ENCODE data around the gene RAX2. TPM values are rescaled to one million over a fixed set of nuclear protein-coding genes. Genes with fewer than 3 reads are reported as not detected.

Gene RAX2
- polyA plus RNA-seq, 1 experiment, result not detected

GRCh38 chr19:3778104-3778867, 6.3 kb upstream of the RAX2 start:
- no peak for TF ChIP-seq CTCF (IDR thresholded peaks at IDR 0.05; ENCODE audit: insufficient read depth, low read depth, low read length)
- DNase-seq (ENCODE audit: low read depth), result no peak
- no peak overlapping the region for H3K4me3 ChIP-seq (ENCODE audit: low read depth, low read length)
- ChIA-PET POLR2A (no interaction called here), CTCF (no interaction called here)
- no peaks in the 10 kb centered on the region for H3K36me3 ChIP-seq (ENCODE audit: control insufficient read depth, insufficient read depth, low read length)
- H3K27me3 ChIP-seq (ENCODE audit: control insufficient read depth, insufficient read depth, low read length), result no peaks in the 10 kb centered on the region; the same call in 1 of the 2 replicates

GRCh38 chr19:3776479-3777040, 4.5 kb upstream of the RAX2 start:
- DNase-seq (ENCODE audit: low read depth), result no peak
- ChIA-PET CTCF (no interaction called here), POLR2A (no interaction called here)

GRCh38 chr19:3775831-3776230, 3.8 kb upstream of the RAX2 start:
- H3K4me3 ChIP-seq (ENCODE audit: low read depth, low read length), result no peak overlapping the region
- DNase-seq (ENCODE audit: low read depth), result no peak
- POLR2A ChIA-PET, result no interaction called here
- CTCF ChIA-PET, result no interaction called here
- H3K36me3 ChIP-seq (ENCODE audit: control insufficient read depth, insufficient read depth, low read length), result no peaks in the 10 kb centered on the region
- TF ChIP-seq CTCF (IDR thresholded peaks at IDR 0.05; ENCODE audit: insufficient read depth, low read depth, low read length), result no peak
- no peaks in the 10 kb centered on the region; the same call in 1 of the 2 replicates for H3K27me3 ChIP-seq (ENCODE audit: control insufficient read depth, insufficient read depth, low read length)

More at GRCh38 chr19:3776479-3777040, 4.5 kb upstream of the RAX2 start:
- no peak for TF ChIP-seq CTCF (IDR thresholded peaks at IDR 0.05; ENCODE audit: insufficient read depth, low read depth, low read length)
- H3K4me3 ChIP-seq (ENCODE audit: low read depth, low read length), result no peak overlapping the region
- no peaks in the 10 kb centered on the region for H3K36me3 ChIP-seq (ENCODE audit: control insufficient read depth, insufficient read depth, low read length)
- no peaks in the 10 kb centered on the region; the same call in 1 of the 2 replicates for H3K27me3 ChIP-seq (ENCODE audit: control insufficient read depth, insufficient read depth, low read length)

- no peak overlapping the region for H3K4me3 ChIP-seq (ENCODE audit: low read depth, low read length)
- TF ChIP-seq CTCF (IDR thresholded peaks at IDR 0.05; ENCODE audit: insufficient read depth, low read depth, low read length), result no peak
- no peaks in the 10 kb centered on the region; the same call in 1 of the 2 replicates for H3K27me3 ChIP-seq (ENCODE audit: control insufficient read depth, insufficient read depth, low read length)
- DNase-seq (ENCODE audit: low read depth), result no peak
- ChIA-PET POLR2A (no interaction called here), CTCF (no interaction called here)
- H3K36me3 ChIP-seq (ENCODE audit: control insufficient read depth, insufficient read depth, low read length), result no peaks in the 10 kb centered on the region
Measured at GRCh38 chr19:3775374-3775711, 3.3 kb upstream of the RAX2 start.

- Histone ChIP-seq H3K4me3 (ENCODE audit: low read depth, low read length) (no peak overlapping the region), H3K27me3 (ENCODE audit: control insufficient read depth, insufficient read depth, low read length) (no peaks in the 10 kb centered on the region; the same call in 1 of the 2 replicates), H3K36me3 (ENCODE audit: control insufficient read depth, insufficient read depth, low read length) (no peaks in the 10 kb centered on the region)
- CTCF ChIA-PET, result no interaction called here
- TF ChIP-seq CTCF (IDR thresholded peaks at IDR 0.05; ENCODE audit: insufficient read depth, low read depth, low read length), result no peak
- no peak for DNase-seq (ENCODE audit: low read depth)
- POLR2A ChIA-PET, result no interaction called here
Measured at GRCh38 chr19:3774621-3775373, 2.8 kb upstream of the RAX2 start.
